Kidney (tissue), 14 donors: ENCODE data around the gene RECK. TPM values are rescaled to one million over a fixed set of nuclear protein-coding genes. Genes with fewer than 3 reads are reported as not detected.

Source experiments
- DNase-seq, 5 donors: peaks; one replicate each; pipeline ENCODE4 v3.0.0-alpha.2; 2013 to 2020
- FAIRE-seq: peaks from 2 replicates; lab custom pipeline; 2012; peaks lifted over from hg19 to GRCh38; lab: Jason Lieb, UNC
- H3K27ac ChIP-seq, 2 donors: one replicate each; pipeline ENCODE4 v1.7.0; 2013; ENCODE audit warnings: low read depth in 2 of 2, low read length in 2 of 2, inconsistent platforms in 1 of 2
- H3K27me3 ChIP-seq: one replicate; pipeline ENCODE4 v1.7.1; 2013; ENCODE audit warnings: low read length, inconsistent platforms; ENCODE audit not compliant: control insufficient read depth, insufficient read depth
- H3K36me3 ChIP-seq, 3 donors: one replicate each; pipeline versions ENCODE4 v1.7.0 to v1.7.1; 2013; ENCODE audit warnings: low read length in 3 of 3, control low read depth in 1 of 3, inconsistent platforms in 1 of 3; ENCODE audit not compliant: insufficient read depth in 3 of 3, control insufficient read depth in 2 of 3
- H3K4me1 ChIP-seq, 3 donors: one replicate each; pipeline versions ENCODE4 v1.7.0 to v1.7.1; 2013; ENCODE audit warnings: low read length in 3 of 3, inconsistent platforms in 1 of 3, low read depth in 1 of 3; ENCODE audit not compliant: control insufficient read depth in 2 of 3, insufficient read depth in 2 of 3
- H3K4me3 ChIP-seq, 3 donors: one replicate each; pipeline versions ENCODE4 v1.7.0 to v1.8.1; 2013; ENCODE audit warnings: low read length in 3 of 3, control low read depth in 1 of 3, inconsistent platforms in 1 of 3
- H3K9ac ChIP-seq, 3 donors: one replicate each; pipeline versions ENCODE4 v1.7.0 to v1.7.1; 2013; ENCODE audit warnings: low read length in 3 of 3, control low read depth in 1 of 3, inconsistent platforms in 1 of 3
- H3K9me3 ChIP-seq, 3 donors: one replicate each; pipeline versions ENCODE4 v1.7.0 to v1.7.1; 2013; ENCODE audit warnings: low read length in 3 of 3, control low read depth in 1 of 3, inconsistent platforms in 1 of 3; ENCODE audit not compliant: control insufficient read depth in 2 of 3, insufficient read depth in 1 of 3
- intact Hi-C: fragments of 100-400 bp; cut with DNase I; formaldehyde crosslinking; loops from one replicate; pipeline ENCODE4 v1.11.1; 2022
- polyA plus RNA-seq: library from polyadenylated mRNA; stranded (reverse); fragments of 350-450 nt; fragmentation: Illumina TruSeq; extraction: RNeasy Lipid Tissue Mini Kit (QIAGEN cat#74804); gene quantifications from one replicate; pipeline ENCODE4 v1.2.3, GENCODE V29; 2014; ENCODE audit warnings: low read depth, low replicate concordance; ENCODE audit not compliant: insufficient read depth
- total RNA-seq: library from RNA; stranded (reverse); fragmentation: NEBNext Ultra II Directional; extraction: Animal tissue kit (Norgen Biotek cat#: 25700); gene quantifications from one replicate; pipeline ENCODE4 v1.2.1, GENCODE V29; 2021
- TF ChIP-seq, protein P1 (sequence below): IDR thresholded peaks from 3 replicates; pipeline ENCODE4 v1.5.1; 2012; ENCODE audit warnings: mild to moderate bottlenecking, moderate library complexity, borderline replicate concordance; ENCODE audit not compliant: insufficient read depth; ENCODE audit errors: extremely low read depth
- donor health status: control.
- donor health status: control.
- donor health status: control.
- donor health status: control.
- donor health status: control.
- donor health status: DM: yes; HTN: yes; CAD: no.
- donor health status: Normal renal cell carcinoma (clear cell type).

Gene RECK
- total and polyA plus RNA-seq, 2 donors from 2014 or later, result 4.5 to 10.4 TPM

GRCh38 chr9:36170531-36170930 lies 133.8 kb downstream of the RECK start:
- intact Hi-C loops, result no loop called here
- DNase-seq, result no peak
- Histone ChIP-seq H3K9me3 (no peaks in the 10 kb centered on the region), H3K9ac (no peak overlapping the region), H3K27ac (no peak overlapping the region), H3K4me3 (no peak overlapping the region), H3K36me3 (no peaks in the 10 kb centered on the region), H3K4me1 (peaks cover 0 to 2% (median 0%) of the 10 kb centered on the region in 3 donors), H3K27me3 (no peaks in the 10 kb centered on the region)
- FAIRE-seq, result no peak
- TF ChIP-seq, protein P1, sequence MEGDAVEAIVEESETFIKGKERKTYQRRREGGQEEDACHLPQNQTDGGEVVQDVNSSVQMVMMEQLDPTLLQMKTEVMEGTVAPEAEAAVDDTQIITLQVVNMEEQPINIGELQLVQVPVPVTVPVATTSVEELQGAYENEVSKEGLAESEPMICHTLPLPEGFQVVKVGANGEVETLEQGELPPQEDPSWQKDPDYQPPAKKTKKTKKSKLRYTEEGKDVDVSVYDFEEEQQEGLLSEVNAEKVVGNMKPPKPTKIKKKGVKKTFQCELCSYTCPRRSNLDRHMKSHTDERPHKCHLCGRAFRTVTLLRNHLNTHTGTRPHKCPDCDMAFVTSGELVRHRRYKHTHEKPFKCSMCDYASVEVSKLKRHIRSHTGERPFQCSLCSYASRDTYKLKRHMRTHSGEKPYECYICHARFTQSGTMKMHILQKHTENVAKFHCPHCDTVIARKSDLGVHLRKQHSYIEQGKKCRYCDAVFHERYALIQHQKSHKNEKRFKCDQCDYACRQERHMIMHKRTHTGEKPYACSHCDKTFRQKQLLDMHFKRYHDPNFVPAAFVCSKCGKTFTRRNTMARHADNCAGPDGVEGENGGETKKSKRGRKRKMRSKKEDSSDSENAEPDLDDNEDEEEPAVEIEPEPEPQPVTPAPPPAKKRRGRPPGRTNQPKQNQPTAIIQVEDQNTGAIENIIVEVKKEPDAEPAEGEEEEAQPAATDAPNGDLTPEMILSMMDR, result no peak

GRCh38 chr9:36173861-36174260 lies 137.1 kb downstream of the RECK start:
- no peak for DNase-seq
- no peak overlapping the region for H3K27ac ChIP-seq
- intact Hi-C loops, result no loop called here
- FAIRE-seq, result no peak
- H3K4me1 ChIP-seq, result no peaks in the 10 kb centered on the region
- H3K4me3 ChIP-seq, result no peak overlapping the region
- H3K27me3 ChIP-seq, result no peaks in the 10 kb centered on the region
- H3K36me3 ChIP-seq, result no peaks in the 10 kb centered on the region
- no peaks in the 10 kb centered on the region for H3K9me3 ChIP-seq
- TF ChIP-seq, protein P1, result no peak
- no peak overlapping the region for H3K9ac ChIP-seq

Other genes starting within 250 kb of the RECK start
- gene NPR2, start 245.3 kb upstream of the RECK start, total RNA-seq, result 17.0 TPM
- 11.4 TPM for gene NPR2, start 245.3 kb upstream of the RECK start, polyA plus RNA-seq
- 6.1 TPM for gene SPAG8, start 224.7 kb upstream of the RECK start, total RNA-seq
- gene SPAG8, start 224.7 kb upstream of the RECK start, polyA plus RNA-seq, result 2.4 TPM
- 55.1 TPM for gene HINT2, start 221.9 kb upstream of the RECK start, total RNA-seq
- gene HINT2, start 221.9 kb upstream of the RECK start, polyA plus RNA-seq, result 307 TPM
- gene FAM221B, start 208.2 kb upstream of the RECK start, total RNA-seq, result not detected
- gene FAM221B, start 208.2 kb upstream of the RECK start, polyA plus RNA-seq, result not detected
- 18.3 TPM for gene TMEM8B, start 207.7 kb upstream of the RECK start, total RNA-seq
- 17.6 TPM for gene TMEM8B, start 207.7 kb upstream of the RECK start, polyA plus RNA-seq
- gene OR13J1, start 166.5 kb upstream of the RECK start, total RNA-seq, result not detected
- not detected for gene OR13J1, start 166.5 kb upstream of the RECK start, polyA plus RNA-seq
- gene HRCT1, start 130.7 kb upstream of the RECK start, total RNA-seq, result 51.2 TPM
- 13.3 TPM for gene HRCT1, start 130.7 kb upstream of the RECK start, polyA plus RNA-seq
- 5.3 TPM for gene SPAAR, start 127.4 kb upstream of the RECK start, total RNA-seq
- 3.2 TPM for gene SPAAR, start 127.4 kb upstream of the RECK start, polyA plus RNA-seq
- gene OR2S2, start 78.8 kb upstream of the RECK start, total RNA-seq, result not detected
- gene OR2S2, start 78.8 kb upstream of the RECK start, polyA plus RNA-seq, result not detected
- 19.6 TPM for gene GLIPR2, start 99.8 kb downstream of the RECK start, total RNA-seq
- gene GLIPR2, start 99.8 kb downstream of the RECK start, polyA plus RNA-seq, result 8.3 TPM
- gene CCIN, start 132.5 kb downstream of the RECK start, total RNA-seq, result 0.13 TPM
- not detected for gene CCIN, start 132.5 kb downstream of the RECK start, polyA plus RNA-seq
- 205 TPM for gene CLTA, start 154.0 kb downstream of the RECK start, total RNA-seq
- 331 TPM for gene CLTA, start 154.0 kb downstream of the RECK start, polyA plus RNA-seq
- 48.1 TPM for gene GNE, start 221.5 kb downstream of the RECK start, total RNA-seq
- 10.3 TPM for gene GNE, start 221.5 kb downstream of the RECK start, polyA plus RNA-seq